ENCODE results near the gene GCFC2. TPM values are rescaled to one million over a fixed set of nuclear protein-coding genes. Genes with fewer than 3 reads are reported as not detected.
"Not testable (repeated sequence)": the region's sequence is repeated elsewhere in the genome, so short reads cannot be mapped to it uniquely, and the experiment has no call there.

Gene GCFC2
- polyA plus RNA-seq, 3 donors from 2014 or later: 20.3 to 22.0 (median 21.7) TPM

DNA sequence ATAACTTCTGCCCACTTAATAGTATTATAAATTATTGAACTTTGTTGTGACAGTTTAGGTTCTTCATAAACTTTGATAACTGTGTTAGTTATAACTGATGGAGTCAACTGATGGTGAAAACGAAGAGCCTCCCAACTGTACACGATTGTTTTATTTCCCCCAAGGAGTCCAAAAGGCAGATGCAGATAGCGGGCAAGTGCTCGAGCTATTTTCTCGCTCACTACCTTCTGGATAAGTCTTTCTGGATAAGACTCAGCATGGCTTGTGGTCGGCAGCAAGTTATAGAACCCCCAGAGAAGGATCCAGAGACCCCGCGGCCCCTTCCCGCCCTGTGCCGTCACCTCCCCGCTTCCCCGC is 517 bp downstream of the GCFC2 start:
- Mint-ChIP-seq H3K36me3 (peaks cover 0 to 7% (median 3%) of the 10 kb centered on the region in 3 donors), H3K27me3 (ENCODE audit: low read depth in 3 of 3) (peaks cover 3 to 16% (median 4%) of the 10 kb centered on the region in 3 donors)

DNA sequence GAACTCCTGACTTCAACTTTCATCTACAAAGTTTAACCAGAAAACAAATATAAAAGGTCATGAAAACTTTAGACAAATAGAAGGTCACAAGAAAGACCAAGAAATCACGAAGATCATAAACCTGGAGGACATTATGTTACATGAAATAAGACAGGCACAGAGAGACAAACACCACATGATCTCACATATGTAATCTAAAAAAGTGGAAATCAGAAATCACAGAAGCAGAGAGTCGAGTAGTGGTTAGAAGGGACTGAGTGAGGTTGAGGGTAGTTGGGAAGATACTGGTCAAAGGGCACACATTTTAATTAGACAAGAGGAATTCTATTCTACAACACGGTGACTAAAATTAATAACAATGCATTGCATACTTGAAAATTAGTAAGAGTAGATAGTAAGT is 1.4 kb downstream of the GCFC2 start:
- Mint-ChIP-seq H3K27ac (peak overlapping the region; percentile 8 to 68 (median 58)), H3K27me3 (ENCODE audit: low read depth in 3 of 3) (peaks cover 3 to 16% (median 4%) of the 10 kb centered on the region in 3 donors), H3K4me1 (peaks cover 27 to 41% of the 10 kb centered on the region in 2 donors), H3K4me3 (peak overlapping the region; percentile 58 to 74 (median 64)), H3K9me3 (no peaks in the 10 kb centered on the region), H3K36me3 (peaks cover 5 to 14% (median 8%) of the 10 kb centered on the region in 3 donors)
- no peak for DNase-seq

More for the DNA sequence above, 517 bp downstream of the GCFC2 start:
- DNase-seq: no peak
- no peaks in the 10 kb centered on the region for H3K9me3 Mint-ChIP-seq
- H3K4me1 Mint-ChIP-seq: peaks cover 27 to 41% of the 10 kb centered on the region in 2 donors
- peak overlapping the region; percentile 89 to 92 (median 90) for H3K4me3 Mint-ChIP-seq
- peak overlapping the region; percentile 75 to 93 (median 91) for H3K27ac Mint-ChIP-seq

DNA sequence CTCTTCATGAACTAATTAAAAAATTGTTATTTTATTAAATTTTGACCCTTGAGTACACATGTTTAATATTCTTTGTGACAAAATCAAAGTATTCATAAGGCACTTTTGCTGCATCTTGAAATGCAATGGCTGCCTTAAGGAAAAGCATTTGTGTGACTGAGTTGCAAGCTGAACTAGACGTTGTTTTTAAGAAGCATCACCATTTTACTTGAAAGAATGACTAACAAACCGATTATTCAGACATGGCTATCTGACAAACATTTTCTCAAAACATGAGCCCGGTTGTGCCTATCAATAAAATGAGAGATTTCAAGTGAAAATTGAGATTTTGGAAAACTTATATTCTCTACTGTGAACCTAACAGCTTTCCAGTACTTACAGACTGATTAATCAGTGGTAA is 2.8 kb downstream of the GCFC2 start:
- Mint-ChIP-seq H3K4me1 (peaks cover 27 to 41% of the 10 kb centered on the region in 2 donors), H3K27me3 (ENCODE audit: low read depth in 3 of 3) (peaks cover 3 to 16% (median 4%) of the 10 kb centered on the region in 3 donors), H3K4me3 (peak overlapping the region in 1 of 5 donors; percentile 41), H3K9me3 (no peaks in the 10 kb centered on the region), H3K36me3 (peaks cover 14 to 19% (median 17%) of the 10 kb centered on the region in 3 donors), H3K27ac (no peak overlapping the region)
- no peak for DNase-seq

DNA sequence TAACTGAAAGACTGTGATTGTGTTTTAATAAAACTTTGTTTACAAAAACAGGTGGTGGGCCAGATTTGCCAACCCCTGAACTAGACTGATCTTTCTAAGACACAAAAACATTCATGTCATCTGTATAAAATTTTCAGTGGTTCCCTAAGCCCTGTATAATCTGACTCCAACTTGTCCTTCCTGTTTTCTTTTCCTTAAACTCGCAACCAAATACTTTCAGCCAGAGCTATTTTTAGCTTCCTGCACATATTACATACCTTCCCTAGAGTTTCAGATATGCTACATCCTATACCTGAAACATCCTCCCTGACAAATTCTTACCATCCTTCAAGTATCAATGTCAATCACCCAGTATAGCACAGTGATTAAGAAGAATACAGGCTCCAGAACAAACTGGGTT is 4.8 kb downstream of the GCFC2 start:
- Mint-ChIP-seq H3K27ac (peak overlapping the region in 1 of 6 donors; percentile 11), H3K9me3 (no peaks in the 10 kb centered on the region), H3K27me3 (ENCODE audit: low read depth in 3 of 3) (peaks cover 1 to 8% (median 3%) of the 10 kb centered on the region in 3 donors), H3K36me3 (peaks cover 27 to 37% (median 33%) of the 10 kb centered on the region in 3 donors), H3K4me3 (no peak overlapping the region), H3K4me1 (peaks cover 22 to 35% of the 10 kb centered on the region in 2 donors)
- no peak for DNase-seq

DNA sequence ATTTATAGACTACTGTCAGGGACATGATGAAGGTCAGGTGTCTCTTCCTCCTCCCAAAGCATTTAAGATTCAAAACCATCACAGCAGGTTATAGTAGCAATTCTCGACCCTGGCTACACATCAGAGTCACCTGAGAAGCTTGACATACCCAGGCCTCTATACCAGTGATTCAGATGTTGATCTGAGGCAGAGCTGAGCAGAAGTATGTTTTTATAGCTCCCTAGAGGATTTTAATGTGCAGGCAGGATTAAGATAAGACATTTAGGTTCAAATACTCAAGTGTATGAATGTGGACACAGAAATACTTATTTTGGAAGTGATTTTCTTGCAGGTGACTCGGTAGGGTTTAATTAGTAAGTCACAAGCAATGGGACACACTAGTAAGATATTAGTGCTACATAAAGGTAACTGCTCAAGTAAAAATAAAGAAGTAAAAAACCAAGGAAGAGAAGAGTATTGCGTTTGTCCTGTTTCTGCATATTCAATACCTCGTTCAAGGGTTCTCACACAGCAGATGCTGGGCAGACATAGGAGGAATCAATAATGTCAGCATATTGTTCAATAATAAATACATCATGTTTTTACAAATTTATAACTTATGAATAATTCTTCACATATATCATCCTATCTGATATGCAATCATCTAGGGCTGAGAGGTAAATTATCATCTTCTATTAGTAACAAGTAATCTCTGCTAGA is 7.0 kb downstream of the GCFC2 start:
- Mint-ChIP-seq H3K4me1 (peaks cover 7 to 16% of the 10 kb centered on the region in 2 donors), H3K4me3 (no peak overlapping the region), H3K36me3 (peaks cover 39 to 46% (median 44%) of the 10 kb centered on the region in 3 donors), H3K9me3 (no peaks in the 10 kb centered on the region), H3K27ac (peak overlapping the region in 1 of 6 donors; percentile 0), H3K27me3 (ENCODE audit: low read depth in 3 of 3) (no peaks in the 10 kb centered on the region)
- no peak for DNase-seq

DNA sequence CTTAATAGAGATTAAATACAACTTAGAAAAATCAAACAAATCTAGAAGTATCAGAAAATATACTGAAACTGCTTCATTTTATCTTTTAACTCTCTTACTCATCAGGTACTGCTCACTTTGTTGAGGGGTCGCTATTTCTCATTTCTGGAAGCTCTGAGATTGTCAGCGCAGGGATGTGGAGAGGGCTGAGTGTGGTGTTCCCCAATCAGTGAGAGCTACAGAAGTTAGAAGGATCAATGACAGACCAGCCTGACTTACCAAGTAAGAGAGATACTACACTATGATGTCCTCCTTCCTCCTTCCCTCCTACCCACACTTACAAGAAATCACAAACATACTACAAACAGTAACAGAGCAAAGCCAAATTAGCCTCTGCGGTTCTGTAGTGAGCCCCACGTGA is 8.1 kb downstream of the GCFC2 start:
- H3K4me3 Mint-ChIP-seq: no peak overlapping the region
- H3K36me3 Mint-ChIP-seq: peaks cover 49 to 55% (median 51%) of the 10 kb centered on the region in 3 donors
- no peak for DNase-seq
- H3K27me3 Mint-ChIP-seq (ENCODE audit: low read depth in 3 of 3): no peaks in the 10 kb centered on the region
- H3K27ac Mint-ChIP-seq: no peak overlapping the region
- H3K4me1 Mint-ChIP-seq: peaks cover 0 to 8% of the 10 kb centered on the region in 2 donors
- no peaks in the 10 kb centered on the region for H3K9me3 Mint-ChIP-seq

DNA sequence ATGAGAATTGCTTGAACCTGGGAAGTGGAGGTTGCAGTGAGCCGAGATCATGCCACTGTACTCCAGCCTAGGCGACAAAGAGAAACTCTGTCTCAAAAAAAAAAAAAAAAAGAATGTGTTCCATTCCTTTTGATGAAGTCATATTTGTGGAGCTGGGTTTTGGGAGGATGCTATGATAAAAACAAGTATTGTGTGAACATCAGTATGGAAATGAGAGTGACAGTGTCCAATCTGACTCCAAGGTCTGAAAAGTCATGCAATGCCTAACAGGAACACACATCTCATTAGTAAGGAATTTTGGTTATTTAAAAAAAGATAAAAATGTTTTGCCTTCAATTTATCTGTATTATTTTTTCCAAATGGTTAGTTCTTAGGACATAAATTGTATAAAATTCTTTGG is 11.8 kb downstream of the GCFC2 start:
- no peak overlapping the region for H3K4me3 Mint-ChIP-seq
- H3K9me3 Mint-ChIP-seq: no peaks in the 10 kb centered on the region
- DNase-seq: no peak
- H3K36me3 Mint-ChIP-seq: peaks cover 42 to 52% (median 52%) of the 10 kb centered on the region in 3 donors
- peaks cover 0 to 2% (median 0%) of the 10 kb centered on the region in 3 donors for H3K27me3 Mint-ChIP-seq (ENCODE audit: low read depth in 3 of 3)
- H3K27ac Mint-ChIP-seq: no peak overlapping the region
- no peaks in the 10 kb centered on the region for H3K4me1 Mint-ChIP-seq

DNA sequence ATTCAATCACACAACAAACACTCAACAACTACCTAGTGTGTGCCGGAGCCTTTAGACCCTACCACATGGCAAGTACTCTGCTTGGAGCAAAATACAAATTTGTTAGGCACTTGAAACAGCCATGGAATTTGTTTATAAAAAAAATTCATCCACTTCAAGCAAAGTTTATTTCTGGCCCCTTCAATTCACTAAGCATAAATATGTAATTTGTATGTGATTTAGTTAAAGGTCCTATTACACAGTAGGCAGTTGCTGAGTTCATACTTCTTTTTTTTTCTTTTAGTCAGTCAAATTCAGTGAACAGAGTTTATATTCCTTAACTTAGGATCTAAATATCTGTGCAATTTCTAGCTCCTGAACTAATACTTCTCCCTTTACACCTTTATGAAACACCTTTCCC is 22.5 kb downstream of the GCFC2 start:
- no peak overlapping the region for H3K27ac Mint-ChIP-seq
- H3K4me1 Mint-ChIP-seq: no peaks in the 10 kb centered on the region
- H3K9me3 Mint-ChIP-seq: no peaks in the 10 kb centered on the region
- H3K36me3 Mint-ChIP-seq: peaks cover 23 to 53% (median 39%) of the 10 kb centered on the region in 3 donors
- peaks cover 0 to 3% (median 0%) of the 10 kb centered on the region in 3 donors for H3K27me3 Mint-ChIP-seq (ENCODE audit: low read depth in 3 of 3)
- no peak for DNase-seq
- no peak overlapping the region for H3K4me3 Mint-ChIP-seq

DNA sequence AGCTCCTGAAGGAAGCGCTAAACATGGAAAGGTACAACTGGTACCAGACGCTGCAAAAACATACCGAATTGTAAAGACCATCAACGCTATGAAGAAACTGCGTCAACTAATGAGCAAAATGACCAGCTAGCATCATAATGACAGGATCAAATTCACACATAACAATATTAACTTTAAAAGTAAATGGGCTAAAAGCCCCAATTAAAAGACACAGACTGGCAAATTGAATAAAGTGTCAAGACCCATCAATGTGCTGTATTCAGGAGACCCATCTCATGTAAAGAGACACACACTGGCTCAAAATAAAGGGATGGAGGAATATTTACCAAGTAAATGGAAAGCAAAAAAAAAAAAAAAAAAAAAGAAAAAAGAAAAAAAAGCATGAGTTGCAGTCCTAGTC is 27.3 kb downstream of the GCFC2 start:
- DNase-seq; H3K27me3 Mint-ChIP-seq (ENCODE audit: low read depth in 3 of 3); H3K4me1 Mint-ChIP-seq; H3K4me3 Mint-ChIP-seq; H3K27ac Mint-ChIP-seq; H3K9me3 Mint-ChIP-seq: not testable (repeated sequence)
- H3K36me3 Mint-ChIP-seq: peaks cover 23 to 38% (median 29%) of the 10 kb centered on the region in 3 donors

DNA sequence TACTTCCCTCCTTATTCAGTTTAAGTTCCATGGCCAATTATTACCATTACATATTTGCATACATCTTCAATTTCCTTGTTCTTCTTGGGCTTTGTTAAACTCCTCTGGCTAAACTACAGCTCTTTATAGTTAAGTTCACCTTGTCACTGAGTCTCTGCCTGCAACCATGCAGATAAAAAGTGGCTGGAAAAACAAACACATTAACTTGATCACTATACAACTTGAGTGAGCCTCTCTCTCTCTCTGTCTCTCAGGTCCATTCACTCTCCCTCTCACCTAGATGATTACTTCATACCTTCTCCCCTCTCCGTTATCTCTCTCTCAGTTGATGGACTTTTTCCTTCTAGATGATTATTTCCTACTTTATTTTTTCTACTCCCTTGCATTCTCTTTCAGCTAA is 30.3 kb downstream of the GCFC2 start:
- Mint-ChIP-seq H3K36me3 (peaks cover 13 to 27% (median 15%) of the 10 kb centered on the region in 3 donors), H3K4me3 (no peak overlapping the region), H3K27ac (peak overlapping the region in 3 of 6 donors; percentile 11 to 62 (median 48)), H3K27me3 (ENCODE audit: low read depth in 3 of 3) (no peaks in the 10 kb centered on the region), H3K9me3 (no peaks in the 10 kb centered on the region), H3K4me1 (peaks cover 5 to 7% of the 10 kb centered on the region in 2 donors)
- DNase-seq: no peak

DNA sequence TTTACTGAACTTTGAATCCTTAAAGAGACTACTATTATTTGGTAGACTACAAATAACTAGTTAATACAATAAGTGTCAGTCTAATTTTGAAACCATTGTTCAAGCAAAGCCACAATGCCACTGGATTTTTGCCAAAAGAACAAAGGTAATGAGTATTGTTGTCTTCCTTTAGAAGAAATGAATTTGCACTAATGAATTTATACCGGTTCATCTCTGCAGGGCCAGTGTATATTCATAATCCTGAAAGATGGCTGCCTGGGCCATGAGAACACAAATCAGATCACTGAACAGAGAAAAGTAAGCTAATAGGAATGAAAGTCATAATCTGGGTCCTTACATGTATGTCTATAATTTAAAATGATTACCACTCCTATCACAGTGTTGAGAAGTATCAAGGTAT is 31.2 kb downstream of the GCFC2 start:
- H3K9me3 Mint-ChIP-seq: no peaks in the 10 kb centered on the region
- H3K27ac Mint-ChIP-seq: no peak overlapping the region
- no peaks in the 10 kb centered on the region for H3K27me3 Mint-ChIP-seq (ENCODE audit: low read depth in 3 of 3)
- H3K4me3 Mint-ChIP-seq: no peak overlapping the region
- no peak for DNase-seq
- peaks cover 5 to 7% of the 10 kb centered on the region in 2 donors for H3K4me1 Mint-ChIP-seq
- H3K36me3 Mint-ChIP-seq: peaks cover 9 to 21% (median 11%) of the 10 kb centered on the region in 3 donors

DNA sequence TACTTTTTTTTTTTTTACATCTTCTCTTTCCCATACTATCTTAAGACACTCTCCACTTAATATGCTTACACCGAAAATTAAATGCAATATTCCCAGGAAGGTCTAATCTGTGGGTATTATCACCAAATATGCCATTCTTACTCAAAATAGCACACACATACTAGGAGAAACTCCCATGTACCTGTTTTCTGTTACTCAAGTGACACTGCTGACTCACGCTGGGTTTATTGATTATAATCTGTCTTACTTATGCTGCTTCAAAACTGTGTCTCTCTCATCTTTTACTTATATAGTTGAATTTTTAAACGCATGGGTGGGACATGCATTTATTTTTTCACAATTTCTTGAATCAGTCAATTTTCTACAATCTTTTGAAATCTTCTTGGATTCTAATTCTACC is 34.3 kb downstream of the GCFC2 start:
- H3K4me1 Mint-ChIP-seq: peaks cover 5 to 7% of the 10 kb centered on the region in 2 donors
- H3K27ac Mint-ChIP-seq: no peak overlapping the region
- no peaks in the 10 kb centered on the region for H3K27me3 Mint-ChIP-seq (ENCODE audit: low read depth in 3 of 3)
- DNase-seq: no peak
- peaks cover 7 to 19% (median 8%) of the 10 kb centered on the region in 3 donors for H3K36me3 Mint-ChIP-seq
- no peak overlapping the region for H3K4me3 Mint-ChIP-seq
- peaks cover 0 to 2% (median 0%) of the 10 kb centered on the region in 6 donors for H3K9me3 Mint-ChIP-seq

DNA sequence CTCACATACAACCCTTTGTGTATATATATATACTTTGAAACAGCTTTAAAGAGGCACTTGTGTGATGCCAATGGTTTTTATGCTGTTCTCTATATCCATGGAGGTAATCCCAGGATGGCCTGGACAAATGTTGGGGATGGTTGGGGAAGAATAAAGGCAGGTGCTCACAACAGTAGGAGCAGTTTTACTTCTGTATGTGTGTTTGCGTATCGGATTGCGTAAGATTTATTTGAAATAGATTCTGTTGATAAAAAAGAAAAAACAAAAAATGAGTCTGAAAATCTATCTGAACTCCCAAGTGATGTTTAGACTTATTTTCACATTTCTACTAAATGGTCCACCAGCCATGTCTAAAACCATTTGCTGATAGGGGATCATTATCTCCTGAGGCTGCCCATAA is 34.8 kb downstream of the GCFC2 start:
- Mint-ChIP-seq H3K4me3 (no peak overlapping the region), H3K27ac (no peak overlapping the region), H3K36me3 (peaks cover 13 to 24% (median 14%) of the 10 kb centered on the region in 3 donors), H3K9me3 (peaks cover 0 to 2% (median 0%) of the 10 kb centered on the region in 6 donors), H3K27me3 (ENCODE audit: low read depth in 3 of 3) (no peaks in the 10 kb centered on the region), H3K4me1 (peaks cover 5 to 7% of the 10 kb centered on the region in 2 donors)
- no peak for DNase-seq

DNA sequence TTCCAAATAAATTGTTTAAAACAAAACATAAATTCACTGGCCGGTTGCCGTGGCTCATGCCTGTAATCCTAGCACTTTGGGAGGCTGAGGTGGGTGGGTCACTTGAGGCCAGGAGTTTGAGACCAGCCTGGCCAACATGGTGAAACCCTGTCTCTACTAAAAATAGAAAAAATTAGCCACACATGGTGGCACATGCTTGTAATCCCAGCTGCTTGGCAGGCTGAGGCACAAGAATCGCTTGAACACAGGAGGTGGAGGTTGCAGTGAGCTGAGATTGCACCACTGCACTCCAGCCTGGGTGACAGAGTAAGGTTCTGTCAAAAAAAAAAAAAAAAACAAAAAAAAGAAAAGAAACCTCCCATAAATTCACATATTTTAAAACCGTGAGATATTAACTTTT is 35.3 kb downstream of the GCFC2 start:
- not testable (repeated sequence) for H3K27me3 Mint-ChIP-seq (ENCODE audit: low read depth in 3 of 3); DNase-seq

More for the DNA sequence above, 35.3 kb downstream of the GCFC2 start:
- peaks cover 10 to 23% (median 17%) of the 10 kb centered on the region in 3 donors for H3K36me3 Mint-ChIP-seq
- H3K4me1 Mint-ChIP-seq, H3K4me3 Mint-ChIP-seq, H3K27ac Mint-ChIP-seq, H3K9me3 Mint-ChIP-seq: not testable (repeated sequence)

Data from immature natural killer cell (primary cell).